ENCODE results near the gene CCL25.

DNA sequence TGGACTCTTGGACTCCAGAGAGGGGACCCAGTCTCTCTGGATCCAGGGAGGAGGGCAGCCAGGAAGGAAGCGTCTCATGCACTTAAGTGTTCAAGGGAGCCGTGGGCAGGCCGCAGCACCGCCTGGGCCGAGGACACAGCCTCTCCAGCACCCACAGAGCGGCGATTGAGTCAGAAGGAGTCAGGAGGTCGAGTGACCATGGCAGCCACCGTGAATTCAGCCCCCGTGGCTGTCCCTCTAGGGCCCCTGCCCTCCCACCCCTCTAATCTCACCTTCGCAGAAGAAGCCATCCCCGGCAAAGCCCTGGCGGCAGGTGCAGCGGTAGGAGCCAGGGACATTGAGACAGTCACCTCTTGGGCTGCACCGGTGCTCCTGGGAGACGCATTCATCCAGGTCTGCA is 58.8 kb downstream of the CCL25 start:
- TF ChIP-seq POLR2AphosphoS5 (IDR thresholded peaks at IDR 0.05) (no peak), POLR2A (IDR thresholded peaks at IDR 0.05) (no peak)
- TF ChIP-seq, protein P1, sequence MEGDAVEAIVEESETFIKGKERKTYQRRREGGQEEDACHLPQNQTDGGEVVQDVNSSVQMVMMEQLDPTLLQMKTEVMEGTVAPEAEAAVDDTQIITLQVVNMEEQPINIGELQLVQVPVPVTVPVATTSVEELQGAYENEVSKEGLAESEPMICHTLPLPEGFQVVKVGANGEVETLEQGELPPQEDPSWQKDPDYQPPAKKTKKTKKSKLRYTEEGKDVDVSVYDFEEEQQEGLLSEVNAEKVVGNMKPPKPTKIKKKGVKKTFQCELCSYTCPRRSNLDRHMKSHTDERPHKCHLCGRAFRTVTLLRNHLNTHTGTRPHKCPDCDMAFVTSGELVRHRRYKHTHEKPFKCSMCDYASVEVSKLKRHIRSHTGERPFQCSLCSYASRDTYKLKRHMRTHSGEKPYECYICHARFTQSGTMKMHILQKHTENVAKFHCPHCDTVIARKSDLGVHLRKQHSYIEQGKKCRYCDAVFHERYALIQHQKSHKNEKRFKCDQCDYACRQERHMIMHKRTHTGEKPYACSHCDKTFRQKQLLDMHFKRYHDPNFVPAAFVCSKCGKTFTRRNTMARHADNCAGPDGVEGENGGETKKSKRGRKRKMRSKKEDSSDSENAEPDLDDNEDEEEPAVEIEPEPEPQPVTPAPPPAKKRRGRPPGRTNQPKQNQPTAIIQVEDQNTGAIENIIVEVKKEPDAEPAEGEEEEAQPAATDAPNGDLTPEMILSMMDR (IDR thresholded peaks at IDR 0.05), result no peak

Measured in prostate gland (tissue), 2 donors.